CD4-positive, alpha-beta T cell treated with Interleukin-21 for 1 hour (primary cell): ENCODE measurements around the gene MPV17L.
"Not testable (repeated sequence)": the region's sequence is repeated elsewhere in the genome, so short reads cannot be mapped to it uniquely, and the experiment has no call there.

Experiments used
- DNase-seq: peaks from one replicate; pipeline ENCODE4 v3.0.0-alpha.2; 2020

Gene MPV17L

GRCh38 chr16:15453296-15453695, 57.7 kb downstream of the MPV17L start:
- not testable (repeated sequence) for DNase-seq

DNA sequence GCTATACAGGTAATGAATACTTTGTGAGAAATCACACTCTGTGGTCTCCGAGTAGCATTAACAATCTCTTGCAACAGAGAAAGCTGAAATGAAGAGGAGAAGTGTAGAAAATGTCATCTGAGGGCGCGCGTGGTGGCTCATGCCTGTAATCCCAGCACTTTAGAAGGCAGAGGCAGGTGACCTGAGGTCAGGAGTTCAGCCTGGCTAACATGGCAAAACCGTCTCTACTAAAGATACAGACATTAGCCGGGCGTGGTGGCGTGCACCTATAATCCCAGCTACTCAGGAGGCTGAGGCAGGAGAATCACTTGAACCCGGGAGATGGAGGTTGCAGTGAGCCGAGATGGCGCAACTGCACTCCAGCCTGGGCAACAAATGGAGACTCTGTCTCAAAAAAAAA, 59.4 kb downstream of the MPV17L start:
- not testable (repeated sequence) for DNase-seq

- DNase-seq = no peak
Observed at GRCh38 chr16:15457400-15457799, 61.8 kb downstream of the MPV17L start.

GRCh38 chr16:15457958-15458357, 62.4 kb downstream of the MPV17L start:
- DNase-seq = no peak

- DNase-seq = no peak
Observed at GRCh38 chr16:15459791-15460190, 64.2 kb downstream of the MPV17L start.

GRCh38 chr16:15460601-15461000, 65.0 kb downstream of the MPV17L start:
- DNase-seq = no peak

GRCh38 chr16:15461376-15461775, 65.8 kb downstream of the MPV17L start:
- DNase-seq = no peak
